Measurements from ENCODE around the gene ERCC2.

GRCh38 chr19:45314708-45315245, 55.6 kb downstream of the ERCC2 start:
- no peak for TF ChIP-seq POLR2A (IDR thresholded peaks at IDR 0.05)
- TF ChIP-seq CTCF (IDR thresholded peaks at IDR 0.05), result no peak
